IMR-90 (cell line): ENCODE measurements around the gene KLHL3. TPM values are rescaled to one million over a fixed set of nuclear protein-coding genes. Genes with fewer than 3 reads are reported as not detected.

Source experiments
- ATAC-seq: fragments of 200-7000 bp; cut with Tn5 transposase; 2 replicates; pipeline ENCODE4 v1.9.1; 2020; ENCODE audit warnings: low read depth, mild to moderate bottlenecking, moderate library complexity
- BruUV-seq: library from RNA; stranded (reverse); fragments of 400-500 nt; replicated peaks from 2 replicates; lab custom pipeline; 2021; lab: Mats Ljungman, UMichigan
- CTCF ChIA-PET: fragments of 300-600 bp; formaldehyde crosslinking; extraction: SDS; loops from one replicate; lab custom pipeline; 2021; ENCODE audit warnings: antibody characterized with exemption; lab: Yijun Ruan, JAX
- POLR2A ChIA-PET: fragments of 300-600 bp; sonication (Branson Sonifier 250); formaldehyde crosslinking; loops from one replicate; lab custom pipeline; 2022; ENCODE audit warnings: antibody characterized with exemption; ENCODE audit not compliant: unreplicated experiment; lab: Charles Lee
- DNase-seq: peaks from one replicate; pipeline ENCODE4 v3.0.0; 2013
- H2AFZ ChIP-seq: replicated peaks from 2 replicates; pipeline ENCODE3; 2013; ENCODE audit warnings: low read length, mild to moderate bottlenecking; ENCODE audit not compliant: poor library complexity
- H2AK5ac ChIP-seq: 2 replicates; pipeline ENCODE4 v1.6.1; 2013; ENCODE audit warnings: low read depth, low read length, inconsistent platforms
- H2AK9ac ChIP-seq: replicated peaks from 2 replicates; pipeline ENCODE3; 2013; ENCODE audit warnings: mild to moderate bottlenecking, low read depth, low read length, moderate library complexity; ENCODE audit not compliant: poor library complexity
- H2BK120ac ChIP-seq: 2 replicates; pipeline ENCODE4 v1.6.1; 2013; ENCODE audit warnings: low read depth, low read length, inconsistent platforms
- H2BK15ac ChIP-seq: 3 replicates; pipeline ENCODE4 v1.6.1; 2013; ENCODE audit warnings: low read depth, low read length, inconsistent platforms
- H2BK20ac ChIP-seq: 2 replicates; pipeline ENCODE4 v1.6.1; 2013; ENCODE audit warnings: low read depth, mild to moderate bottlenecking, inconsistent platforms, low read length, moderate library complexity
- H2BK5ac ChIP-seq: 2 replicates; pipeline ENCODE4 v1.6.1; 2013; ENCODE audit warnings: mild to moderate bottlenecking, low read depth, low read length, inconsistent platforms; ENCODE audit not compliant: poor library complexity, severe bottlenecking
- H3K14ac ChIP-seq: replicated peaks from 2 replicates; pipeline ENCODE4 v1.6.1; 2013; ENCODE audit warnings: low read depth, low read length, inconsistent platforms
- H3K18ac ChIP-seq: 2 replicates; pipeline ENCODE4 v1.6.1; 2013; ENCODE audit warnings: low read depth, low read length, control low read depth
- H3K23ac ChIP-seq: 2 replicates; pipeline ENCODE4 v1.6.1; 2013; ENCODE audit warnings: low read depth, low read length, inconsistent platforms
- H3K27ac ChIP-seq: 2 replicates; pipeline ENCODE4 v1.5.1; 2013; ENCODE audit warnings: mild to moderate bottlenecking, control low read depth, low read length; ENCODE audit not compliant: insufficient read depth
- H3K27me3 ChIP-seq: 2 replicates; pipeline ENCODE4 v1.6.1; 2013; ENCODE audit warnings: low read length; ENCODE audit not compliant: control insufficient read depth, insufficient read depth
- H3K36me3 ChIP-seq: 2 replicates; pipeline ENCODE4 v1.6.1; 2013; ENCODE audit warnings: low read length, mixed read lengths; ENCODE audit not compliant: control insufficient read depth, insufficient read depth
- H3K4ac ChIP-seq: 2 replicates; pipeline ENCODE4 v1.6.1; 2013; ENCODE audit warnings: low read depth, low read length, inconsistent platforms
- H3K4me1 ChIP-seq: 2 replicates; pipeline ENCODE4 v1.6.1; 2013; ENCODE audit warnings: low read length, mixed read lengths; ENCODE audit not compliant: control insufficient read depth, insufficient read depth
- H3K4me2 ChIP-seq: 2 replicates; pipeline ENCODE4 v1.6.1; 2013; ENCODE audit warnings: low read depth, mild to moderate bottlenecking, control low read depth, low read length, moderate library complexity
- H3K4me3 ChIP-seq: 2 replicates; pipeline ENCODE4 v1.5.1; 2013; ENCODE audit warnings: low read depth, mild to moderate bottlenecking, control low read depth, low read length, moderate library complexity; ENCODE audit not compliant: insufficient read depth
- H3K56ac ChIP-seq: 2 replicates; pipeline ENCODE4 v1.6.1; 2013; ENCODE audit warnings: low read length, inconsistent platforms; ENCODE audit not compliant: insufficient read depth; ENCODE audit errors: extremely low read depth
- H3K79me1 ChIP-seq, 2 experiments: 2 replicates each; pipeline ENCODE4 v1.6.1; 2013; ENCODE audit warnings: low read length in 2 of 2, inconsistent platforms in 1 of 2, low read depth in 1 of 2
- H3K9ac ChIP-seq: 2 replicates; pipeline ENCODE4 v1.6.1; 2013; ENCODE audit warnings: low read depth, low read length, control low read depth
- H3K9me1 ChIP-seq: 2 replicates; pipeline ENCODE4 v1.6.1; 2013; ENCODE audit warnings: low read length, inconsistent platforms; ENCODE audit not compliant: insufficient read depth
- H3K9me3 ChIP-seq: 2 replicates; pipeline ENCODE4 v1.6.1; 2013; ENCODE audit warnings: low read length; ENCODE audit not compliant: control insufficient read depth, insufficient read depth
- H4K20me1 ChIP-seq: 2 replicates; pipeline ENCODE4 v1.6.1; 2013; ENCODE audit warnings: low read length, inconsistent platforms; ENCODE audit not compliant: insufficient read depth
- H4K5ac ChIP-seq: 2 replicates; pipeline ENCODE4 v1.6.1; 2013; ENCODE audit warnings: mild to moderate bottlenecking, low read depth, low read length, control low read depth
- H4K8ac ChIP-seq, 2 experiments: 2 replicates each; pipeline ENCODE4 v1.6.1; 2013; ENCODE audit warnings: low read depth in 2 of 2, low read length in 2 of 2, control low read depth in 1 of 2, inconsistent platforms in 1 of 2
- H4K91ac ChIP-seq: 2 replicates; pipeline ENCODE4 v1.6.1; 2013; ENCODE audit warnings: low read depth, low read length, inconsistent platforms; ENCODE audit not compliant: insufficient read depth
- BHLHE40 ChIP-seq: fragments of 150-350 bp; IDR thresholded peaks from 2 replicates; pipeline ENCODE4 v1.6.1; 2016; ENCODE audit warnings: mild to moderate bottlenecking, low read depth, low read length
- CEBPB ChIP-seq: IDR thresholded peaks from 2 replicates; pipeline ENCODE4 v1.6.1; 2012; ENCODE audit warnings: low read depth, low read length, improper control_type of control experiment
- CHD1 ChIP-seq: IDR thresholded peaks from 2 replicates; pipeline ENCODE4 v1.6.1; 2012; ENCODE audit warnings: low read depth, low read length, improper control_type of control experiment
- CTCF ChIP-seq: conservative IDR thresholded peaks from 2 replicates; pipeline ENCODE4 v1.5.1; 2012; ENCODE audit warnings: mild to moderate bottlenecking, low read depth, low read length, improper control_type of control experiment
- ELK1 ChIP-seq: fragments of 150-350 bp; IDR thresholded peaks from 2 replicates; pipeline ENCODE4 v1.6.1; 2016; ENCODE audit warnings: low read depth, mild to moderate bottlenecking, low read length, moderate library complexity, borderline replicate concordance
- FOS ChIP-seq: fragments of 150-350 bp; IDR thresholded peaks from 2 replicates; pipeline ENCODE4 v1.6.1; 2016; ENCODE audit warnings: low read depth, low read length
- MAFK ChIP-seq: IDR thresholded peaks from 2 replicates; pipeline ENCODE4 v1.6.1; 2012; ENCODE audit warnings: low read depth, low read length, improper control_type of control experiment
- MAZ ChIP-seq: IDR thresholded peaks from 2 replicates; pipeline ENCODE4 v1.6.1; 2012; ENCODE audit warnings: low read depth, mild to moderate bottlenecking, low read length, improper control_type of control experiment, moderate library complexity, borderline replicate concordance
- MXI1 ChIP-seq: IDR thresholded peaks from 2 replicates; pipeline ENCODE4 v1.6.1; 2012; ENCODE audit warnings: low read depth, mild to moderate bottlenecking, low read length, moderate library complexity, borderline replicate concordance
- NFE2L2 ChIP-seq: fragments of 150-350 bp; IDR thresholded peaks from 2 replicates; pipeline ENCODE4 v1.6.1; 2016; ENCODE audit warnings: low read depth, mild to moderate bottlenecking, low read length
- POLR2A ChIP-seq: IDR thresholded peaks from 2 replicates; pipeline ENCODE4 v1.6.1; 2012; ENCODE audit warnings: mild to moderate bottlenecking, low read depth, low read length
- RAD21 ChIP-seq: IDR thresholded peaks from 2 replicates; pipeline ENCODE4 v1.6.1; 2012; ENCODE audit warnings: low read length, improper control_type of control experiment
- RCOR1 ChIP-seq: IDR thresholded peaks from 2 replicates; pipeline ENCODE4 v1.6.1; 2012; ENCODE audit warnings: mild to moderate bottlenecking, low read length, improper control_type of control experiment; ENCODE audit not compliant: insufficient replicate concordance
- SMC3 ChIP-seq: fragments of 150-350 bp; IDR thresholded peaks from 2 replicates; pipeline ENCODE4 v1.6.1; 2016; ENCODE audit warnings: low read depth, mild to moderate bottlenecking, antibody characterized with exemption, low read length, moderate library complexity
- USF2 ChIP-seq: fragments of 150-350 bp; IDR thresholded peaks from 2 replicates; pipeline ENCODE4 v1.6.1; 2017; ENCODE audit warnings: mild to moderate bottlenecking, antibody characterized with exemption, low read length, low read depth
- WGBS, 2 experiments: methylation state at CpG; one replicate each; pipeline versions ENCODE4 v1.1.5 to v1.1.7; 2013; ENCODE audit warnings: missing lambda C conversion rate in 2 of 2; ENCODE audit not compliant: insufficient read length in 1 of 2; ENCODE audit errors: extremely low coverage in 2 of 2; 5-methylcytosine and 5-hydroxymethylcytosine counted together
- dilution Hi-C: fragments of 300-500 bp; cut with HindIII; formaldehyde crosslinking; loops from one replicate; pipeline ENCODE4 v1.14.3; 2018; ENCODE audit warnings: low sequenced_read_pairs; ENCODE audit not compliant: unreplicated experiment
- in situ Hi-C: fragments of 300-500 bp; cut with MboI; formaldehyde crosslinking; loops from 3 replicates; pipeline ENCODE4 v1.14.3; 2019; ENCODE audit warnings: low sequenced_read_pairs, inconsistent platforms, mixed read lengths
- intact Hi-C: fragments of 100-400 bp; cut with micrococcal nuclease; formaldehyde crosslinking; loops from 2 replicates; pipeline ENCODE4 v1.10.0; 2022
- polyA plus RNA-seq, 3 experiments: library from polyadenylated mRNA; depleted of rRNA; stranded (reverse); fragments of >200 nt; gene quantifications; 2 replicates each; pipeline ENCODE4 v1.2.3, GENCODE V29; 2012; ENCODE audit warnings: low replicate concordance in 1 of 3
- total RNA-seq: library from RNA; depleted of rRNA; stranded (reverse); fragments of >200 nt; gene quantifications from 2 replicates; pipeline ENCODE4 v1.2.3, GENCODE V29; 2012

Gene KLHL3
- total and polyA plus RNA-seq, 2 of the 4 experiments (the other 2 are of a cell fraction) = 2.3 to 4.1 TPM

GRCh38 chr5:137679910-137680309 is 56.0 kb downstream of the KLHL3 start:
- in situ Hi-C loops (no loop called here), intact Hi-C loops (no loop called here), dilution Hi-C loops (no loop called here)
- Histone ChIP-seq H3K36me3 (no peaks in the 10 kb centered on the region), H3K27ac (no peak overlapping the region), H2BK15ac (no peak overlapping the region), H2BK20ac (no peak overlapping the region), H3K56ac (no peak overlapping the region), H2BK5ac (no peak overlapping the region), H4K20me1 (no peaks in the 10 kb centered on the region), H3K4me1 (no peaks in the 10 kb centered on the region), H2BK120ac (no peak overlapping the region), H3K9ac (no peak overlapping the region), H3K14ac (no peak overlapping the region), H3K79me1 (no peaks in the 10 kb centered on the region), H4K5ac (no peak overlapping the region), H3K18ac (no peak overlapping the region), H2AFZ (no peak overlapping the region), H2AK9ac (no peak overlapping the region), H3K9me1 (no peaks in the 10 kb centered on the region), H2AK5ac (no peak overlapping the region), H4K91ac (no peak overlapping the region), H3K9me3 (no peaks in the 10 kb centered on the region), H3K4me3 (no peak overlapping the region), H3K27me3 (no peaks in the 10 kb centered on the region), H3K4ac (no peak overlapping the region), H3K4me2 (no peak overlapping the region), H3K23ac (no peak overlapping the region), H4K8ac (no peak overlapping the region)
- CTCF ChIA-PET = no interaction called here
- no CpG with 5 or more reads among the region's 1 CpG for WGBS, 2 experiments
- POLR2A ChIA-PET = no interaction called here
- BruUV-seq = no TSS peak
- DNase-seq (no peak), ATAC-seq (no peak)
- no peak for TF ChIP-seq NFE2L2
- TF ChIP-seq BHLHE40 = no peak
- no peak for TF ChIP-seq CHD1
- no peak for TF ChIP-seq ELK1
- TF ChIP-seq POLR2A = no peak
- no peak for TF ChIP-seq MXI1
- TF ChIP-seq MAFK = no peak
- no peak for TF ChIP-seq FOS
- no peak for TF ChIP-seq MAZ
- TF ChIP-seq RCOR1 = no peak
- no peak for TF ChIP-seq USF2
- TF ChIP-seq CTCF = no peak
- no peak for TF ChIP-seq CEBPB
- no peak for TF ChIP-seq SMC3
- TF ChIP-seq RAD21 = no peak
